HG03280 (cell line): ENCODE data around the gene MYH10.

Source experiments
- ATAC-seq: cut with Tn5 transposase; IDR thresholded peaks from one replicate; pipeline ENCODE4 v1.9.1; 2021; ENCODE audit warnings: mild to moderate bottlenecking, moderate library complexity; ENCODE audit not compliant: unreplicated experiment

MYH10 gene

GRCh38 chr17:8458128-8458527 is 172.4 kb downstream of the MYH10 start:
- ATAC-seq: no peak

- no peak for ATAC-seq
These were observed 174.8 kb downstream of the MYH10 start for GRCh38 chr17:8455665-8456209.

GRCh38 chr17:8453326-8453725 is 177.2 kb downstream of the MYH10 start:
- ATAC-seq: no peak

GRCh38 chr17:8451933-8452614 is 178.5 kb downstream of the MYH10 start:
- no peak for ATAC-seq

DNA sequence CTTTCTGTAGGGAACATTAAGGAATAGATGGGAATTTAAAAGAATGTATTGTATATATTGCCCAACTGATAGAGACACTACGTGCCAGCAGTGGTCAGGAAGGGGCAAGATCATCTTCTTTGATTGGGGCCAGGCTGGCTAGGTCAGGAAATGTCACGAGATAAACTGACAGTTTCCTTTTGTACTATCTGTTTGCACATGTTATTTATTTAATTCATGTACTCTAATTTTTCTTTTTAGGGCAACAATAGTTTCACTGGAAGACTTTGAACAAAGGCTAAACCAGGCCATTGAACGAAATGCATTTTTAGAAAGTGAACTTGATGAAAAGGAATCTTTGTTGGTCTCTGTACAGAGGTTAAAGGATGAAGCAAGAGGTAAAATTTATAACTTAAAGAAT is 182.2 kb downstream of the MYH10 start:
- no peak for ATAC-seq

DNA sequence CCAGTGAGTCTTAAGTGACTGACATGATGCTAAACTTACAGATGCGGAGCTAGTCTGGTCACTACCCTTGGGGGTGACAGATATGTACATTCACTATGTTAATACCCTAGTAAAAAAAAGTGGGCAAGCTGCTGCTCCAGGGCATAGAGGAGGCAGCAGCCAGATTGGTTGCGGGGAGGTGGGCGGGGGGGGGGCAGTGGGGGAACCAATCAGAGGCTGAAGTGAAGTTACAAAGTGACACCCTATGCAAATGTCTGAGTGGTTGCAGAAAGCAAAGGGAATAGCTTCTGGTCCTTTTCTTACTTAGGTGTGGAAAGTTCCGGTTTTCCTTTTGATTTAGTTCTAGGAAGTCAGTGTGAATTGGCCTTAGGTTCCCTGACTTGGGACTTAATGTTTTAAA is 182.7 kb downstream of the MYH10 start:
- ATAC-seq: no peak

DNA sequence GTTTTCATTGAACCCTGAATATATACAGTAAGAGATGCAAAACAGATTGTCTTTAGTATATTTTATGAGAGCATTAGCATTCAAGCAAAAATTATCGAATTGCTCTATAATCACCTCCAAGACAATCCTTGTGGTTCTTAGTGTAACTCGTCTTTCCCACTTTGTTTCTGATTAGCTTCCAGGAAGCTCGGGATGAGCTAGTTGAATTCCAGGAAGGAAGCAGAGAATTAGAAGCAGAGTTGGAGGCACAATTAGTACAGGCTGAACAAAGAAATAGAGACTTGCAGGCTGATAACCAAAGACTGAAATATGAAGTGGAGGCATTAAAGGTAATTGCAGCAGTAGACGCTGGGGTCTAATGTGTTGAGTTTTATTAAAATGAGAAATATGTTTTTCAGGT is 185.0 kb downstream of the MYH10 start:
- no peak for ATAC-seq

DNA sequence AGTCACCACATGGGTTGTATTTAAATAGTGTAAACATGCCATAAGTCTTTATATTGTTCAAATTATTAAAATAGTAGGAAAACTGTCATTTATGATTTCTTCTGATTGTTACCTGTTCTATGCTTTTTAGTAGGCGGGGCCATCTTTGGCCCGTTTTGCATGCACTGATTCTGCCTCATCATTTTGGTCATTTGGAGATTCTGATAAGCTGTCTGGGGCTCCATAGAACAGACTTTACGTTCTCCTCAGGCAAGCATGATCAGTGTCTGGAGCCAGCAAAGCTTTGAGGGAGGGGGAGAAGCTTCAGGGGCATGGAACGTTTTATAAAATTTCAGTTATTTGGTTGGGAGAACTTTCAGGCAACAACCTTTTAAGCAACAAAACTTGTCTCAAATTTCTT is 186.0 kb downstream of the MYH10 start:
- no peak for ATAC-seq

DNA sequence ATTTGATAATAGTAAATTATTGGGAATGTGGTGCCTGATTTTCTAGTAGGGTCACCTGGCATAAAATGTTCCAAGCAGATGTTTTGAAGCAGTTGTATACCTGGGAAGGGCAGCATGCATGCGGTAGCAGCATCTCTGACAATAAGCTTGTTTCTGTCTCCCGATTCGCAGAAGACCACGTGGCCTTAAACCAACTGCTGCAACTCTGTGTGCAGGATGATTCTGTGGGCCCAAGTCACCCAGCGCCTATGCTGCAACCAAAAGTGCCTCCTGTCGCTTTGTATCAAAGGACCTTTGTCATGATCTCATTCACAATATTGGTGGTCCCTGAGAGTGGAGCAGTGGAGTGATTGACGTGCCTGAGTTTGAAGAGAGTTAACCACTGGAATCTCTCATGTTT is 186.8 kb downstream of the MYH10 start:
- no peak for ATAC-seq

DNA sequence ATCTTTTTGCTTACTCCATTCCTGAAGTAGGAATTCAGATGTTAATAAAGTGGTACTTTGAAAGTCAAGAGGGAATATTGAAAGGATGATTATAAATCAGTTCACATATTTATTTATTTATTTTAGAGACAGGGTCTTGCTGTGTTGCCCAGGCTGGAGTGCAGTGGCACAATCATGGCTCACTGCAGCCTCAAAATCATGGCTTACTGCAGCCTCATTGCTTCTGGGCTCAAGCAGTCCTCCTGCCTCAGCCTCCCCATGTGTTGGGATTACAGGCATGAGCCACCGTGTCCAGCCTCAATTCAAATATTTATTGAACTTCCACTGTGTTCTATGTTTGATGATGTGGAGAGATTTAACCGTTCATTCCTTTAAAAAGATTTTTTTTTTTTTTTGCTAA is 188.2 kb downstream of the MYH10 start:
- no peak for ATAC-seq

DNA sequence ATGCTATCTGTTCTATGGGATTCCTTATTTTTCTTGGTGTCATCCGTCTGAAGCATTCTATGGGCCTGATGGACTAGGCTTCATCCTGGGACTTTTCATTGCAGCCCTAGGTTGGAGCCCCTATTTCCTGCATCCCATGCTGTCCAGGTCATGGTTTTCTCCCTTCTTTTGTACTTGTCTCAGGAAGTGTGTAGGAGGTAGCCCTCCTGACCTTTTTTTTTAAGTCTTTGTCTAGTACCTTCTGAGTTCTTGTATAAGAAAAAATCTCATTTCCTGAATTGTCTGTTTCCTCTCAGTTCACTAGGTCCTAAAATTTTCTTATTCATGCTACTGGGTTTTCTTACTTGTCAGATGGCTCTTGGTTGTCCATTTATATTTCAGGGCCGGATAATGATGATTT is 188.8 kb downstream of the MYH10 start:
- no peak for ATAC-seq

DNA sequence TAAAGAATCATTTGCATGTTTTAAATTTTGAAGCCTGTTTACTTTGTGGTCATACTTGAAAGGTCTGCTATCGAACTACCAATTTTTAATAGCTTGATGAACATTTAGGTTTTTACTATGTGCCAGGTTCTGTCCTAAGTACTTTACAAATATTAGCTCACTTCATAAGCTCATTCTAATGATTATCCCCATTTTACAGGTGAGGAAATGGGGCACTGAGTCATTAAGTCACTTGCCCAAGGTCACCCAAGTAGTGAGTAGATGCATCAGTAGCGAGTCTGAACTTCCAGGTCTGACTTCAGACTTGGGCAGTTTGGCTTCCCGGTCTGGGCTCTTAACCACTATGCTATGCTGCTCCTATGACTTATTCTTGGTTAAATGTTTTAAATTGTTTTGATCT is 190.8 kb downstream of the MYH10 start:
- ATAC-seq: no peak

- no peak for ATAC-seq
These were observed 192.1 kb downstream of the MYH10 start for GRCh38 chr17:8438441-8438840.

- ATAC-seq: no peak
These were observed 193.7 kb downstream of the MYH10 start for GRCh38 chr17:8436844-8437171.

- ATAC-seq: peak; percentile 56
These were observed 194.2 kb downstream of the MYH10 start for GRCh38 chr17:8436169-8436843.

DNA sequence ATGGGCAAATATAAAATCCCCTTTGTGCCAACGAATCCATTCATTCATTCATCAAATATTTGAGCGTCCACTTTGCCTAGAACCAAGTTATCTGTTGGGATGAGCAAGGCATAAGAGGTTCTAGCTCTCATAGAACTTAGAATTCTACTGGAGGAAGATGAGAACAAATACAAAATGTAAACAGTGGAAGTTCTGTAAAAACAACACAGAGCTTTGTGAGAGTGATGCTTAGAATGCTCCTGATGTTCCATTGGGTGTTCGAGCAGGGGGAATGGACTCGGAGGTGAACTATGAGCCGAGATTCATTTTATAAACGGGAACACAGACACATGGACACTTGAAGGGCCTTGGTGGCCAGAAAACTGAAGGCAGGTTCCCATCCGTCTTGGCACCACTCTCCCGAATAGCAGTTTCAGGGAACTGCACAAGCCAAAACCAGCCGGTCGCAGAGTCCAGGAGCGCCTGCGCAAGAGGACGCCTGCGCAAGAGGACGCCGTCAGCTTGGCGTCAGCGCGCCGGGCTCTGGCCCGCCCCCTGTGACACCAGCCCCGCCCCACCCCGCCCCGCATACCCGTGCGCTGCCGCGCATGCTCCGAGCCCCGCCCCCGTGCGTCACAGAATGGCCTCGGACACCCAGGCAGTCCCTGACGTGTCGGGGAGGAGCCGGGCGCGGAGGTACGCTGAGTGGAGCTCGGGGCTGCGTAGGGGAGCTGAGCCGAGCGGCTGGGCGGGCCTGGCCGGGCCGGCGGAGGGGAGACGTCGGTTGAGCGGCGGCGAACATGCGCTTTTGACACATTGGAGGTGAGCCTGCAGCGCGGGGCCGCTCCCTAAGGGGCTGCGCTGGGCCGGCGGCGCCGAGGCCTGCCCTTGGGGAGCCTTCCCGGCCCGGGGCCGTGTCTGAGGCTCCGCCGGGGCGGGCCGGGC is 195.0 kb downstream of the MYH10 start, which contains the start of gene NDEL1:
NDEL1 (plus strand) TSS at position 640 of the 924 bp plus-strand sequence. CDS start 8,388 bp downstream, outside the sequence.
- ATAC-seq: peak; percentile 95

DNA sequence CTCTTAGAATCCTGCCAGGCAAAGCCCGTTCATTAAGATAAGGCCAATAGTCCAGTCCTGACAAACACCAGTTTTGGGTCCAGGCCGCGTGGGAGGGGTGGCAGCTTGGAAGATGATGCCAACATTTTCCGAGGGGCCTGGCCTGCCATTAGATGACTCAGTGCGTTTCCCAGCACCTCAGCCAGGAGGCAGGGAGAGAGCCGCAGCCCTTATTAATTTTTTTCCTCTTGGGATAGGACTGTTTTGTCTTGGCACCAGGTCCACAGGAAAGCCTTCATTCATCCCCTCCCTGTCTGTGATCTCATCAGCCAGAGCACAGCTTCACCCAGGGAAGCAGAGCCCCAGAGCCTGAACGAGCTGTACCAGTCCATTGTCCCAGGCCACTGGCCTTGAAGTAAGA is 199.6 kb downstream of the MYH10 start:
- ATAC-seq: no peak

DNA sequence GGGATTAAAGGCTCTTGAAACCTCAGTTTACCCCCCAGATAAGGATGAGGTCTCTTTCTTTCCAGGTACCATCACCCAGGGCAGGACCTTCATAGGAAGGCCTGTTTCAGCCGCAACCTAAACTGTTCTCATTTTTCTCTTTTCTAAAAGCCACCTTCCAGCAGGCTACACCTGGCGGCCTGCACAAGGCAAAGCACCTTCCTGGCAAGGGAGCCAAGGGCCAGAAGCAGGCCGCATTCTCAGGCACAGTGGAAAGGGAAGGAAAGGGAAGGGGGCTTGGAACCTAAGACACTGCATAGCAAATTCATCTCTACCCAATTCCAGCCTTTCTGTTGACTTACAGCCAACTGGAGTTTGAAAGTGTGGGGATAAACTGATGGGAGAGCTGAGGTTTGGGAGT is 203.7 kb downstream of the MYH10 start:
- no peak for ATAC-seq

- no peak for ATAC-seq
These were observed 204.3 kb downstream of the MYH10 start for GRCh38 chr17:8426094-8426720.
